ENCODE results near the gene KCTD7.
"Not testable (repeated sequence)": the region's sequence is repeated elsewhere in the genome, so short reads cannot be mapped to it uniquely, and the experiment has no call there.

Gene KCTD7

GRCh38 chr7:66683770-66684123, 55.1 kb downstream of the KCTD7 start (continued):
- no peak for TF ChIP-seq ZNF565 (CRISPR knock-in tag; conservative IDR thresholded peaks at IDR 0.05; ENCODE audit: low read depth)

GRCh38 chr7:66685663-66686062, 57.0 kb downstream of the KCTD7 start:
- not testable (repeated sequence) for ATAC-seq

GRCh38 chr7:66687186-66687585, 58.5 kb downstream of the KCTD7 start:
- TF ChIP-seq SNAI2 (CRISPR knock-in tag; IDR thresholded peaks at IDR 0.05) (no peak), ZNF565 (CRISPR knock-in tag; conservative IDR thresholded peaks at IDR 0.05; ENCODE audit: low read depth) (no peak), GLIS3 (CRISPR knock-in tag; IDR thresholded peaks at IDR 0.05) (no peak), POU6F1 (CRISPR knock-in tag; IDR thresholded peaks at IDR 0.05; ENCODE audit: borderline replicate concordance, low read depth) (no peak), TSHZ2 (CRISPR knock-in tag; IDR thresholded peaks at IDR 0.05) (no peak), PATZ1 (CRISPR knock-in tag; IDR thresholded peaks at IDR 0.05; ENCODE audit: borderline replicate concordance) (no peak)
- no peak for ATAC-seq

DNA sequence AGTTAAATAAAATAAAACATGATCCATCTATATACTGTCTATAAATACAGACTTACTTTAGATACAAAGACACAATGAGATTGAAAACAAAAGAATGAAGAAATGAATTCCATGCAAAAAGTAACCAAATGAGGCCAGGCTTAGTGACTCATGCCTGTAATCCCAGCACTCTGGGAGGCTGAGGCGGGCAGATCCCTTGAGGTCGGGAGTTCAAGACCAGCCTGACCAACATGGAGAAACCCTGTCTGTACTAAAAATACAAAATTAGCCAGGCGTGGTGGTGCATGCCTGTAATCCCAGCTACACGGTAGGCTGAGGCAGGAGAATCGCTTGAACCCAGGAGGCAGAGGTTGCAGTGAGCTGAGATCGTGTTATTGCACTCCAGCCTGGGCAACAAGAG, 59.0 kb downstream of the KCTD7 start:
- ATAC-seq, result not testable (repeated sequence)

DNA sequence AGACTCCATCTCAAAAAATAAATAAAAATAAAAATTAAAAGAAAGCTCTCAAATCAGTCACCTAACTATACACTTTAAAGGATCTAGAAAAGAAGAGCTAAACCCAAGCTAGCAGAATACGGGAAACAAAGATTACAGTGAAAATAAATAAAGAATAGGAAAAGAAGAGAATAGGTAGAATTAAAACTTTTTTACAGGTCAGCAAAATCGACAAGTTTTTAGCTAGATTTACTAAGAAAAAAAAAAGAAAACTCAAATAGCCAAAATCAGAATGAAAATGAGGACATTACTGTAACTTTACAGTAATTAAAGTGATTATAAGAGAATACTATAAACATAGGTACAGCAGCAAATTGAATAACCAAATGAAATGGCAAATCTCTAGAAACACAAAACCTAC, 60.4 kb downstream of the KCTD7 start:
- no peak for ATAC-seq
- TF ChIP-seq BACH2 (CRISPR knock-in tag; IDR thresholded peaks at IDR 0.05; ENCODE audit: borderline replicate concordance) (no peak), ZFP3 (CRISPR knock-in tag; IDR thresholded peaks at IDR 0.05) (no peak), TCF4 (CRISPR knock-in tag; IDR thresholded peaks at IDR 0.05; ENCODE audit: borderline replicate concordance) (no peak), ZNF70 (CRISPR knock-in tag; IDR thresholded peaks at IDR 0.05) (no peak)
- TF ChIP-seq, protein P1, sequence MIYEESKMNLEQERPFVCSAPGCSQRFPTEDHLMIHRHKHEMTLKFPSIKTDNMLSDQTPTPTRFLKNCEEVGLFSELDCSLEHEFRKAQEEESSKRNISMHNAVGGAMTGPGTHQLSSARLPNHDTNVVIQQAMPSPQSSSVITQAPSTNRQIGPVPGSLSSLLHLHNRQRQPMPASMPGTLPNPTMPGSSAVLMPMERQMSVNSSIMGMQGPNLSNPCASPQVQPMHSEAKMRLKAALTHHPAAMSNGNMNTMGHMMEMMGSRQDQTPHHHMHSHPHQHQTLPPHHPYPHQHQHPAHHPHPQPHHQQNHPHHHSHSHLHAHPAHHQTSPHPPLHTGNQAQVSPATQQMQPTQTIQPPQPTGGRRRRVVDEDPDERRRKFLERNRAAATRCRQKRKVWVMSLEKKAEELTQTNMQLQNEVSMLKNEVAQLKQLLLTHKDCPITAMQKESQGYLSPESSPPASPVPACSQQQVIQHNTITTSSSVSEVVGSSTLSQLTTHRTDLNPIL (CRISPR knock-in tag; IDR thresholded peaks at IDR 0.05; ENCODE audit: low read depth), result no peak

GRCh38 chr7:66693331-66693730, 64.7 kb downstream of the KCTD7 start:
- ATAC-seq, result no peak

More at GRCh38 chr7:66693331-66693730, 64.7 kb downstream of the KCTD7 start:
- TF ChIP-seq PPARA (CRISPR knock-in tag; IDR thresholded peaks at IDR 0.05; ENCODE audit: borderline replicate concordance) (no peak), SNAI2 (CRISPR knock-in tag; IDR thresholded peaks at IDR 0.05) (no peak), ZNF8 (CRISPR knock-in tag; IDR thresholded peaks at IDR 0.05) (no peak), POU6F1 (CRISPR knock-in tag; IDR thresholded peaks at IDR 0.05; ENCODE audit: borderline replicate concordance, low read depth) (no peak), TSHZ2 (CRISPR knock-in tag; IDR thresholded peaks at IDR 0.05) (no peak), OSR1 (CRISPR knock-in tag; IDR thresholded peaks at IDR 0.05) (no peak), GLIS3 (CRISPR knock-in tag; IDR thresholded peaks at IDR 0.05) (no peak), ZFP3 (CRISPR knock-in tag; IDR thresholded peaks at IDR 0.05) (no peak), ZNF565 (CRISPR knock-in tag; conservative IDR thresholded peaks at IDR 0.05; ENCODE audit: low read depth) (no peak), ESRRG (CRISPR knock-in tag; IDR thresholded peaks at IDR 0.05) (no peak), BACH2 (CRISPR knock-in tag; IDR thresholded peaks at IDR 0.05; ENCODE audit: borderline replicate concordance) (no peak), ARNTL (CRISPR knock-in tag; IDR thresholded peaks at IDR 0.05; ENCODE audit: borderline replicate concordance, low read depth) (no peak)

Data from SK-N-SH treated with all-trans-retinoic acid at 6 μM for 48 hours (cell line).